ENCODE results near the gene SPRYD4.

- TF ChIP-seq CTCF (IDR thresholded peaks at IDR 0.05), result no peak
- no peak for TF ChIP-seq POLR2A (IDR thresholded peaks at IDR 0.05)
Observed at GRCh38 chr12:56425940-56426438, 42.4 kb upstream of the SPRYD4 start.
